ENCODE results near the gene RPL29. TPM values are rescaled to one million over a fixed set of nuclear protein-coding genes. Genes with fewer than 3 reads are reported as not detected.

Gene RPL29
- total and polyA plus RNA-seq, 2 of the 13 experiments (the other 11 are each of a cell fraction or from before 2014, with no cell fraction given) = 1,348 to 2,263 TPM

- Histone ChIP-seq H4K20me1 (ENCODE audit: insufficient read depth, low read length) (no peaks in the 10 kb centered on the region), H3K4me2 (ENCODE audit: low read depth, low read length) (no peak overlapping the region), H3K36me3 (replicated peaks in 1 of 2; ENCODE audit: control insufficient read depth in 1 of 2, insufficient read depth in 2 of 2, low read length in 2 of 2) (peaks cover 4 to 19% of the 10 kb centered on the region in 2 experiments; a peak in 4 of 5 replicates), H3K4me1 (ENCODE audit: insufficient read depth, low read length) (peaks cover 41% of the 10 kb centered on the region), H3K9me3 (ENCODE audit: low read length) (no peaks in the 10 kb centered on the region), H2AFZ (ENCODE audit: low read length) (no peak overlapping the region), H3K4me3 (replicated peaks in 1 of 3; ENCODE audit: insufficient read depth in 1 of 3, low read depth in 2 of 3, low read length in 3 of 3) (no peak overlapping the region), H3K79me2 (ENCODE audit: insufficient read depth, low read length) (no peaks in the 10 kb centered on the region), H3K27ac (ENCODE audit: extremely low read length, insufficient read depth, low read length) (no peak overlapping the region), H3K9ac (ENCODE audit: insufficient read depth, low read depth, low read length) (no peak overlapping the region), H3K27me3 (ENCODE audit: control insufficient read depth in 1 of 2, insufficient read depth in 2 of 2, low read length in 2 of 2) (no peaks in the 10 kb centered on the region)
- 100% methylated on average over 1 of the region's 10 CpGs for WGBS (ENCODE audit: low lambda C conversion rate)
- ATAC-seq (no peak), DNase-seq (ENCODE audit: low spot score) (no peak), FAIRE-seq (no peak)
- CTCF ChIA-PET (ENCODE audit: low intra/inter-chr PET ratio, low total read pairs) = no interaction called here
- intact Hi-C loops (cut with micrococcal nuclease; ENCODE audit: unreplicated experiment) (no loop called here), in situ Hi-C loops (cut with HindIII; ENCODE audit: extremely low pct_ligation_motif_present, low pct_unique_long_range_greater_than_20kb) (no loop called here)
- no TSS peak for BruUV-seq (replicated peaks)
- TF ChIP-seq, protein P1, sequence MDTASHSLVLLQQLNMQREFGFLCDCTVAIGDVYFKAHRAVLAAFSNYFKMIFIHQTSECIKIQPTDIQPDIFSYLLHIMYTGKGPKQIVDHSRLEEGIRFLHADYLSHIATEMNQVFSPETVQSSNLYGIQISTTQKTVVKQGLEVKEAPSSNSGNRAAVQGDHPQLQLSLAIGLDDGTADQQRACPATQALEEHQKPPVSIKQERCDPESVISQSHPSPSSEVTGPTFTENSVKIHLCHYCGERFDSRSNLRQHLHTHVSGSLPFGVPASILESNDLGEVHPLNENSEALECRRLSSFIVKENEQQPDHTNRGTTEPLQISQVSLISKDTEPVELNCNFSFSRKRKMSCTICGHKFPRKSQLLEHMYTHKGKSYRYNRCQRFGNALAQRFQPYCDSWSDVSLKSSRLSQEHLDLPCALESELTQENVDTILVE (CRISPR knock-in tag; IDR thresholded peaks at IDR 0.05) = no peak
- TF ChIP-seq ZNF354B (CRISPR knock-in tag; IDR thresholded peaks at IDR 0.05) (no peak), MAFG (CRISPR knock-in tag; IDR thresholded peaks at IDR 0.05) (no peak), ZFY (CRISPR knock-in tag; IDR thresholded peaks at IDR 0.05) (no peak), ZNF792 (CRISPR knock-in tag; IDR thresholded peaks at IDR 0.05) (no peak), NRL (CRISPR knock-in tag; IDR thresholded peaks at IDR 0.05; ENCODE audit: borderline replicate concordance) (no peak), TGIF2 (CRISPR knock-in tag; IDR thresholded peaks at IDR 0.05) (no peak), DR1 (CRISPR knock-in tag; IDR thresholded peaks at IDR 0.05) (no peak), SATB2 (CRISPR knock-in tag; IDR thresholded peaks at IDR 0.05) (no peak), ATRX (CRISPR knock-in tag; IDR thresholded peaks at IDR 0.05; ENCODE audit: borderline replicate concordance) (no peak)
- POLR2A ChIA-PET = no interaction called here
These were observed 35.3 kb downstream of the RPL29 start for GRCh38 chr3:51960386-51960785.

DNA sequence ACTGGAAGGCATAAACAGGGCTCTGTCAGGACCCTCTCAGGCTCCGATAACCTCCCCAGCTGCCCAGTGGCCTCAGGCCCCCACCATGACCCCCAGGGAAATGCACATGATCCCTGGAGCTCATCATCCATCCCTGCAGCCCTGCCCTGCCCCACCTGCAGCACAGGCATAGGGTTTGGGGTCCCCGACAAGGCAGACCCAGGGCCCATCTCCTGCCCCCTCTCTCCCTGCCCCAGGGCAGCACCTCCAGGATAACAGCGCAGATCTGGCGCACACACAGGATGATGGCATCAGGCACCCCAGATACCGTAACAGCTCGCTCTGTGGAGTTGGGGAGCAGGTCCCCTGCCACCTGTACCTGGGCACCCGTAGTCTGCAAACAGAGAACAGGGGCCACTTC is 36.0 kb downstream of the RPL29 start:
- H3K27ac ChIP-seq (ENCODE audit: extremely low read length, insufficient read depth, low read length) = no peak overlapping the region
- DNase-seq (ENCODE audit: low spot score) (no peak), ATAC-seq (no peak), FAIRE-seq (no peak)
- peaks cover 33% of the 10 kb centered on the region for H3K4me1 ChIP-seq (ENCODE audit: insufficient read depth, low read length)
- intact Hi-C loops (cut with micrococcal nuclease; ENCODE audit: unreplicated experiment) (no loop called here), in situ Hi-C loops (cut with HindIII; ENCODE audit: extremely low pct_ligation_motif_present, low pct_unique_long_range_greater_than_20kb) (no loop called here)
- no peaks in the 10 kb centered on the region for H4K20me1 ChIP-seq (ENCODE audit: insufficient read depth, low read length)
- no peaks in the 10 kb centered on the region for H3K9me3 ChIP-seq (ENCODE audit: low read length)
- no peak overlapping the region for H3K9ac ChIP-seq (ENCODE audit: insufficient read depth, low read depth, low read length)
- no peak overlapping the region for H2AFZ ChIP-seq (ENCODE audit: low read length)
- H3K4me3 ChIP-seq (replicated peaks in 1 of 3; ENCODE audit: insufficient read depth in 1 of 3, low read depth in 2 of 3, low read length in 3 of 3) = no peak overlapping the region
- H3K79me2 ChIP-seq (ENCODE audit: insufficient read depth, low read length) = no peaks in the 10 kb centered on the region
- peaks cover 4 to 19% of the 10 kb centered on the region in 2 experiments; a peak in 4 of 5 replicates for H3K36me3 ChIP-seq (replicated peaks in 1 of 2; ENCODE audit: control insufficient read depth in 1 of 2, insufficient read depth in 2 of 2, low read length in 2 of 2)
- ChIA-PET POLR2A (no interaction called here), CTCF (ENCODE audit: low intra/inter-chr PET ratio, low total read pairs) (no interaction called here)
- no TSS peak for BruUV-seq (replicated peaks)
- H3K27me3 ChIP-seq (ENCODE audit: control insufficient read depth in 1 of 2, insufficient read depth in 2 of 2, low read length in 2 of 2) = no peaks in the 10 kb centered on the region
- H3K4me2 ChIP-seq (ENCODE audit: low read depth, low read length) = no peak overlapping the region
- 100% methylated on average over 1 of the region's 7 CpGs for WGBS (ENCODE audit: low lambda C conversion rate)
- no peak for TF ChIP-seq NFRKB (IDR thresholded peaks at IDR 0.05)
- no peak for TF ChIP-seq ZNF777 (CRISPR knock-in tag; IDR thresholded peaks at IDR 0.05)
- no peak for TF ChIP-seq ESRRA (CRISPR knock-in tag; IDR thresholded peaks at IDR 0.05; ENCODE audit: low read depth)
- no peak for TF ChIP-seq YY1 (IDR thresholded peaks at IDR 0.05; ENCODE audit: insufficient read depth, insufficient replicate concordance, low read depth, low read length)
- no peak for TF ChIP-seq NFE2L1 (CRISPR knock-in tag; IDR thresholded peaks at IDR 0.05; ENCODE audit: borderline replicate concordance)
- TF ChIP-seq ZNF136 (CRISPR knock-in tag; IDR thresholded peaks at IDR 0.05; ENCODE audit: low read depth) = no peak
- no peak for TF ChIP-seq SNAPC2 (CRISPR knock-in tag; IDR thresholded peaks at IDR 0.05)
- TF ChIP-seq ZFAT (CRISPR knock-in tag; conservative IDR thresholded peaks at IDR 0.05) = no peak

Data from HepG2 (cell line).